ENCODE measurements around the gene AJM1. TPM values are rescaled to one million over a fixed set of nuclear protein-coding genes. Genes with fewer than 3 reads are reported as not detected.

AJM1 gene
- polyA plus RNA-seq, 2 of the 4 experiments (the other 2 are of a cell fraction) = 0.76 to 3.0 TPM

DNA sequence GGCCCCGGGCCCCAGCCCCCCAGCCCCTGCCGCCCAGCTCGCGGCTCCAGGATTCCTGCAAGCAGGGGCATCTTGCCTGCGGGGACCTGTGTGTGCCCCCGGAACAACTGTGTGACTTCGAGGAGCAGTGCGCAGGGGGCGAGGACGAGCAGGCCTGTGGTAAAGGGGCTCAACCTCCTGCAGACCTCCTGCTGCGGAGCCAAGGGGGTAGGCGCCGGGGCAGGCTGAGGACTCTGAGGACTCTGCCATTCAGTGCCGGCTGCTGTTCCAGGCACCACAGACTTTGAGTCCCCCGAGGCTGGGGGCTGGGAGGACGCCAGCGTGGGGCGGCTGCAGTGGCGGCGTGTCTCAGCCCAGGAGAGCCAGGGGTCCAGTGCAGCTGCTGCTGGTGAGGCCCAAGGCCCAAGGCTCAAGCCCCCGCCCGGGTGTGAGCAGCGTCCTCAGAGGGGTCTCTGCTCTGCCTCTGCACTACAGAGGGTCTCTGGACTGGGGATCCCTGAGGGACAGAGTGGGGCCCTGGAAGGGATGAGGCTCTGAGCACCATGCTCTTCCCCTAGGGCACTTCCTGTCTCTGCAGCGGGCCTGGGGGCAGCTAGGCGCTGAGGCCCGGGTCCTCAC, 13.3 kb downstream of the AJM1 start:
- CTCF ChIA-PET = interaction anchor here (0.9 to 2.3 kb wide), 9 partner anchors 7 to 180 kb away, joined by 3 to 8 read pairs (median 6); partner anchors contain the start of gene AJM1
- TF ChIP-seq, protein P1, sequence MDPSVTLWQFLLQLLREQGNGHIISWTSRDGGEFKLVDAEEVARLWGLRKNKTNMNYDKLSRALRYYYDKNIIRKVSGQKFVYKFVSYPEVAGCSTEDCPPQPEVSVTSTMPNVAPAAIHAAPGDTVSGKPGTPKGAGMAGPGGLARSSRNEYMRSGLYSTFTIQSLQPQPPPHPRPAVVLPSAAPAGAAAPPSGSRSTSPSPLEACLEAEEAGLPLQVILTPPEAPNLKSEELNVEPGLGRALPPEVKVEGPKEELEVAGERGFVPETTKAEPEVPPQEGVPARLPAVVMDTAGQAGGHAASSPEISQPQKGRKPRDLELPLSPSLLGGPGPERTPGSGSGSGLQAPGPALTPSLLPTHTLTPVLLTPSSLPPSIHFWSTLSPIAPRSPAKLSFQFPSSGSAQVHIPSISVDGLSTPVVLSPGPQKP (IDR thresholded peaks at IDR 0.05; ENCODE audit: low read depth, low read length) = no peak
- TF ChIP-seq RFX5 (IDR thresholded peaks at IDR 0.05) (no peak), GATA3 (IDR thresholded peaks at IDR 0.05; ENCODE audit: borderline replicate concordance) (no peak), JUN (IDR thresholded peaks at IDR 0.05) (no peak), CBX8 (IDR thresholded peaks at IDR 0.05) (no peak)
- Histone ChIP-seq H3K4me3 (no peak overlapping the region), H3K4me2 (0 out of 3 replicates have a peak overlapping the region, but pooled peaks have one; percentile 10), H3K9me3 (no peaks in the 10 kb centered on the region), H3K27ac (peak overlapping the region in 1 of 2 experiments; percentile 89; a peak in 3 of 6 replicates), H3K4me1 (peaks cover 77% of the 10 kb centered on the region)
- WGBS (ENCODE audit: missing lambda C conversion rate) = 79% methylated on average over 10 of the region's 26 CpGs
- ATAC-seq (no peak), DNase-seq (ENCODE audit: low read depth in 1 of 2, low spot score in 1 of 2) (no peak), FAIRE-seq (no peak)
- POLR2A ChIA-PET = interaction anchor here (0.6 kb wide), 2 partner anchors 8 to 12 kb away, joined by 3 to 4 read pairs; no protein-coding TSS in a partner anchor

DNA sequence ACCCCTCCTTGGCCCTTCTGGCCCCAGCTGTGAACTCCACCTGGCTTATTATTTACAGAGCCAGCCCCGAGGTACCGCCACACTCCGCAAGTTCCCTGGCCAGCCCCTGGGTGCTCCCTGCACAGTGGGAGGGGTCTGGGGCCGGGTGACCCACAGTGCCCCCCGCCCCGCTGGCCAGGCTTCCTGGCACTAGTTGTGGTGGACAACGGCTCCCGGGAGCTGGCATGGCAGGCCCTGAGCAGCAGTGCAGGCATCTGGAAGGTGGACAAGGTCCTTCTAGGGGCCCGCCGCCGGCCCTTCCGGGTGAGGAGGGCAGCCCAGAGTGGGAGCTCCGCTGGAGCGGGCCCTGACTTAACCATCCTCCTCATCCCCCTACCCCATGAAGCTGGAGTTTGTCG, 13.8 kb downstream of the AJM1 start:
- ATAC-seq (no peak), FAIRE-seq (no peak), DNase-seq (ENCODE audit: low read depth in 1 of 2, low spot score in 1 of 2) (no peak)
- Histone ChIP-seq H3K4me2 (0 out of 3 replicates have a peak overlapping the region, but pooled peaks have one; percentile 10), H3K9me3 (no peaks in the 10 kb centered on the region), H3K27ac (peak overlapping the region in 1 of 2 experiments; percentile 89; a peak in 3 of 6 replicates), H3K4me3 (no peak overlapping the region), H3K4me1 (peaks cover 77% of the 10 kb centered on the region)
- WGBS (ENCODE audit: missing lambda C conversion rate) = 82% methylated on average over 7 of the region's 15 CpGs
- CTCF ChIA-PET = interaction anchor here (0.9 to 2.1 kb wide), 6 partner anchors 14 to 179 kb away, joined by 3 to 7 read pairs (median 6); partner anchors contain the start of gene AJM1
- POLR2A ChIA-PET = interaction anchor here (0.6 kb wide), 2 partner anchors 9 to 12 kb away, joined by 3 to 4 read pairs; no protein-coding TSS in a partner anchor
- TF ChIP-seq MAZ (IDR thresholded peaks at IDR 0.05; ENCODE audit: borderline replicate concordance, low read depth, low read length) (no peak), EHF (CRISPR knock-in tag; IDR thresholded peaks at IDR 0.05) (no peak), JUN (IDR thresholded peaks at IDR 0.05) (0 out of 5 replicates have a peak, but pooled peaks of 1 of the 2 experiments have one; percentile 1), NPAS2 (CRISPR knock-in tag; IDR thresholded peaks at IDR 0.05; ENCODE audit: borderline replicate concordance) (no peak)

DNA sequence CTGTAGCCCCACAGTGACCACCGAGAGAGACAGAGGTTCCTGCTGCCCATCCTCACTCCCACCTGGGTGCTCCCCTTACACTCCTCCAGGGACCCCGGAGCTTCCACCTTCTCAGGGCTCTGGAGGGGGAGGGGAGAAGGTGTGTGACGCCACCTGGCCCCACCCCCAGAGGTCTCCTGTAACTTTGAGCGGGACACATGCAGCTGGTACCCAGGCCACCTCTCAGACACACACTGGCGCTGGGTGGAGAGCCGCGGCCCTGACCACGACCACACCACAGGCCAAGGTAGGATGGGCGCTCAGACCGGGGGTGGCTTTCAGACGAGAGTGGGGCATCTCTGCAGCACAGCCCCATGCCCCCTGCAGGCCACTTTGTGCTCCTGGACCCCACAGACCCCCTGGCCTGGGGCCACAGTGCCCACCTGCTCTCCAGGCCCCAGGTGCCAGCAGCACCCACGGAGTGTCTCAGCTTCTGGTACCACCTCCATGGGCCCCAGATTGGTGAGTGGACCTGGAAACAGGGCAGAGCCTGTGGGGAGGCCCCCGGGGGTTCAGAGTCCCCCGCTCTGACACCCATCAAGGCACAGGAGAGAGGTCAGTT, 14.4 kb downstream of the AJM1 start:
- no peak for FAIRE-seq
- ChIA-PET POLR2A (interaction anchor here (0.6 kb wide), 2 partner anchors 9 to 13 kb away, joined by 3 to 4 read pairs; no protein-coding TSS in a partner anchor), CTCF (interaction anchor here (0.6 to 2.1 kb wide), 8 partner anchors 15 to 181 kb away, joined by 3 to 7 read pairs (median 6); partner anchors contain the start of gene AJM1)
- no peak for DNase-seq (ENCODE audit: low read depth in 1 of 2, low spot score in 1 of 2)
- peaks cover 74% of the 10 kb centered on the region for H3K4me1 ChIP-seq
- no peaks in the 10 kb centered on the region for H3K9me3 ChIP-seq
- peak overlapping the region in 1 of 2 experiments; percentile 89; a peak in 3 of 6 replicates for H3K27ac ChIP-seq
- ATAC-seq = no peak
- 87% methylated on average over 11 of the region's 14 CpGs for WGBS (ENCODE audit: missing lambda C conversion rate)
- H3K4me2 ChIP-seq = no peak overlapping the region
- no peak overlapping the region for H3K4me3 ChIP-seq
- TF ChIP-seq HDAC2 (IDR thresholded peaks at IDR 0.05) = no peak
- no peak for TF ChIP-seq ZFP36 (IDR thresholded peaks at IDR 0.05; ENCODE audit: borderline replicate concordance, partially characterized antibody)
- TF ChIP-seq JUN (IDR thresholded peaks at IDR 0.05) = 0 out of 5 replicates have a peak, but pooled peaks of 1 of the 2 experiments have one; percentile 4
- TF ChIP-seq, protein P2, sequence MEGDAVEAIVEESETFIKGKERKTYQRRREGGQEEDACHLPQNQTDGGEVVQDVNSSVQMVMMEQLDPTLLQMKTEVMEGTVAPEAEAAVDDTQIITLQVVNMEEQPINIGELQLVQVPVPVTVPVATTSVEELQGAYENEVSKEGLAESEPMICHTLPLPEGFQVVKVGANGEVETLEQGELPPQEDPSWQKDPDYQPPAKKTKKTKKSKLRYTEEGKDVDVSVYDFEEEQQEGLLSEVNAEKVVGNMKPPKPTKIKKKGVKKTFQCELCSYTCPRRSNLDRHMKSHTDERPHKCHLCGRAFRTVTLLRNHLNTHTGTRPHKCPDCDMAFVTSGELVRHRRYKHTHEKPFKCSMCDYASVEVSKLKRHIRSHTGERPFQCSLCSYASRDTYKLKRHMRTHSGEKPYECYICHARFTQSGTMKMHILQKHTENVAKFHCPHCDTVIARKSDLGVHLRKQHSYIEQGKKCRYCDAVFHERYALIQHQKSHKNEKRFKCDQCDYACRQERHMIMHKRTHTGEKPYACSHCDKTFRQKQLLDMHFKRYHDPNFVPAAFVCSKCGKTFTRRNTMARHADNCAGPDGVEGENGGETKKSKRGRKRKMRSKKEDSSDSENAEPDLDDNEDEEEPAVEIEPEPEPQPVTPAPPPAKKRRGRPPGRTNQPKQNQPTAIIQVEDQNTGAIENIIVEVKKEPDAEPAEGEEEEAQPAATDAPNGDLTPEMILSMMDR (IDR thresholded peaks at IDR 0.05) = no peak
- TF ChIP-seq, protein P3, sequence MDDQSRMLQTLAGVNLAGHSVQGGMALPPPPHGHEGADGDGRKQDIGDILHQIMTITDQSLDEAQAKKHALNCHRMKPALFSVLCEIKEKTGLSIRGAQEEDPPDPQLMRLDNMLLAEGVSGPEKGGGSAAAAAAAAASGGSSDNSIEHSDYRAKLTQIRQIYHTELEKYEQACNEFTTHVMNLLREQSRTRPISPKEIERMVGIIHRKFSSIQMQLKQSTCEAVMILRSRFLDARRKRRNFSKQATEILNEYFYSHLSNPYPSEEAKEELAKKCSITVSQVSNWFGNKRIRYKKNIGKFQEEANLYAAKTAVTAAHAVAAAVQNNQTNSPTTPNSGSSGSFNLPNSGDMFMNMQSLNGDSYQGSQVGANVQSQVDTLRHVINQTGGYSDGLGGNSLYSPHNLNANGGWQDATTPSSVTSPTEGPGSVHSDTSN (IDR thresholded peaks at IDR 0.05) = no peak
